NCI-H2196 treated with DMSO at 0.1 percent for 48 hours (cell line): Measurements from ENCODE around the gene RCAN2.

Source experiments
- DNase-seq: peaks from one replicate; lab custom pipeline; 2025; ENCODE audit not compliant: unreplicated experiment; lab: John Stamatoyannopoulos, UW

The RCAN2 gene

DNA sequence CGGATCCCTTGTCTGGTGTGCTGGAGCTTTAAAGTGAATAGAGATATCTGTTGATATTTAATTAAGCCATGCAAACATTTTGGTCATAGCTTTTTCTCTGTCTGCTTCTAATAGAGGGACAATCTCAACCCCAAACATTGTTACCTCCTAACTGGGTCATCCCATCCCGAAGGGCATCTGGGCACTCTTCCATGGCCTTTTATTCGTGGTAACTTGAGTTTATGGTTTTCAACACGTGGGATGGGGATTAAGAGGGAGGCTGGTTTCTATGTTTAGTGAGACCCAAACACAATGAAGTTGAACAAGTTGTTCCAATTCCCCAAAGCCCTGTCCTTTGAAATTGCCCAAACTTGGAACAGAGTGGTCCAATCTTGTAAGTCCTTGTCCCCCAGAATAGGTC, 319.1 kb downstream of the RCAN2 start:
- DNase-seq = no peak
